HG03565 (cell line): ENCODE results near the gene SLC4A8.

Source experiments
- ATAC-seq: cut with Tn5 transposase; IDR thresholded peaks from one replicate; pipeline ENCODE4 v1.9.1; 2021; ENCODE audit warnings: mild to moderate bottlenecking, moderate library complexity; ENCODE audit not compliant: unreplicated experiment

SLC4A8 gene

DNA sequence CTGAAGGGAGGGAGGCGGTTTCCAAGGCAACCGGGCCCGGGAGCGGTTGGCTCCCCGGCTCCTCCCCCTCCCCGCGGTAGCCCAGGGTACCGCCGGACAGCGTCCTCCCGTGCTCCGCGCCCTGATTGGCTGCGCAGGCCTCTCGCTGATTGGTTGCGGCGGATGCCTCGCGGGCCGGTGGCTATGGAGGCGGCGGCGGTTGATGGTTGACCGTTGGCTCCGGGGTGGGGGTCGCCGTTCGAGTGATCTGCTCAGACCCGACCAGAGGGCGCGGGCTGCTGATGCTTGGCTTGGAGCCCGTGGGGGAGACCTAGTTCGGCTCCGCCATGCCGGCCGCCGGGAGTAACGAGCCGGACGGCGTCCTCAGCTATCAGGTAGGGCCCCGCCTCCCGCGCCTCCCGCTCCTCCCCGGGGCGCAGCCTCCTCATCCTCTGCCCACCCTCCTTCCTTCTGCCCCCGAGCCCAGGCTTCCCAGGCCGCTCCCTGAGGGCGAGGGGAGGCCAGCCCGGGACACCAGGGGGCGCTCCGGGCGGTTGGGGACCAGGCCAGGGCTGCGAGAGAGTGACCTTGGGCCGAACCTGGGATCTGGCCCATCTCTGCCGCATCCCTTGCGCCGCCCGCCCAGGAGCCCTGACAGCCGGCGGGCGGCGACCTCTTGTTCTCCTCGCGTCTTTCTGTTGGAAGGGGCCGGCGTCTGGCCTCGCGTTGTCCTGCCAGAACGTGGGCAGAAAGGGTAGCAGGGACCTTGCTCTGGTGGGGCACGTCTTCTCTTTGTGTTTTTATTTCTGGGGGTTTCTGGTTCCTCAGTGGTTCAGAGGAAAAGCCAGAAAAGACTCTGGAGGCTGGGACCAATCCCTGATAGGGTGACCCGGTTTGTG, at the start of gene SLC4A8:
SLC4A8 (plus strand) TSS at position 170 of the 878 bp plus-strand sequence; CDS start at position 327, 157 bp downstream.
- ATAC-seq: peak; percentile 83

DNA sequence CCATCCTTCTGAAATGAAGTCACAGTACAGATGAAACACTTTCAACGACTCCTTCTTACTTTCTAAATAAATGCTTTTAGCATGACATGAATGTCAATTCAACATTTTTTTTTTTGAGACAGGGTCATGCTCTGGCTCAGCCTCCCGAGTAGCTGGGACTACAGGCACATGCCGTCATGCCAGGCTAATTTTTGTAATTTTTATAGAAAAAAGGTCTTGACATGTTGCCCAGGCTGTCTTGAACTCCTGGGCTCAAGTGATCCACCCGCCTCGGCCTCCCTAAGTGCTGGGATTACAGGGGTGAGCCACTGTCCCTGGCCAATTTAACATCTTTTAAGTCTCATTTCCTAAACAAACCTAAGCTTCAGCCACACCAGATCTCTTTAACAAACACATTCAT, 49.8 kb upstream of the SLC4A8 start:
- no peak for ATAC-seq

DNA sequence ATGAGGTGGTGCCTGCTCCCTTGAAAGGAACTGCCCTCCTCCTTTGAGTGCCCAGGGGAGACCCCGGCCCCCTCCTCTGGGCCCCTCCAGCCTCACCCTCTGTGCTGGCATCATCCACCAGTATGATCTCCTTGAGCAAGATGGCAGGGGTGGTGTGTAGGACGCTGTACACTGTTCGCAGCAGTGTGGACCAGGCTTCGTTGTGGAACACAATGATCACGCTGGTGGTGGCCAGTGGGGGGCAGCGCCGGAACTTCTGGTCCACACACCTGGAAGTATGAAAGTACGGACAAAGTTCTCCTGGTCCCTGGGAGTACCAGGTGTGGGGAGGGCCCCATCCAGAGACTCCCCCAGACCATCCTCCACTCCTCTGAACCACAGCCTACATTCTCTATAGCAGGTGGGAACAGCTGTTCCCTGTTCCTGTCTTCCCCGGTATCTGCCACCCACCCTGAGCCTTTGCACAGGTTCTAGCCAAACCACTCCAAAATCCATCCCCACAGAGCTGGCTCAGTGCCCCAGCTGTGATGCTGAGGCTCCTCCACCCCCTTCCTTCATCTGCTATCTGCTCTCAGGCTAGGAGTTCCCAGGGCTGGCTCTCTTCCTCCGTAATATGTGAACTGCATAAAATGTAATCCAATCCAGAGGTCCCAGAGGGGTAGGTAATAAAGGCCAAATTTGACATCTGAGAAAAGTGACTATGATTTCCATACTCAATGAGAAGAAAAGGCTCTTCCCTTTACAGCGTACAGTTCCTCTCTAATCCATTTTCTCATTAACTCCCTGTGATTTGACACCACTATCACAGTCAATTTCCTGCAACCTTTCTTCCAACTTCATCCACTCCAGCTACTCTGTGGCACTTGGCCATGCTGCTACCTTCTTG, 47.3 kb upstream of the SLC4A8 start:
- ATAC-seq: no peak

DNA sequence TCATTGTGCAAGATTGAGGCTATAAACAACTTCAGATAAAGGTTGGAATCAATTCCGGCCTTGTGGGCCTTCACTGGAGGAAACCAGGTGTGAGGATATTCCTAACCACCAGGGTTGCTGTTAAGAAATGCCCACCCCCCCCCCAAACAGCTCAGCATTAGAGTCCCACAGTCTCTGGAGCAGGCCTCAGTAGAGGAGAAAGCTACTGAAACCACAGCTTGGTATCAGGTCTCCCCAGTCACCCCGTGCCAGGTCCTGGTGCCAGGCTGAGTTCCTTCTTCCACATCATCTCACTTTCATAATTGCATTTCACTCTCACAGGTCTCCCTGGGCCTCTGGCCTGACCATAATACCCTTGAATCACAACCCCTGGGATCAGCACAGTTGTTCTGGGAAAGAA, 45.9 kb upstream of the SLC4A8 start:
- no peak for ATAC-seq

DNA sequence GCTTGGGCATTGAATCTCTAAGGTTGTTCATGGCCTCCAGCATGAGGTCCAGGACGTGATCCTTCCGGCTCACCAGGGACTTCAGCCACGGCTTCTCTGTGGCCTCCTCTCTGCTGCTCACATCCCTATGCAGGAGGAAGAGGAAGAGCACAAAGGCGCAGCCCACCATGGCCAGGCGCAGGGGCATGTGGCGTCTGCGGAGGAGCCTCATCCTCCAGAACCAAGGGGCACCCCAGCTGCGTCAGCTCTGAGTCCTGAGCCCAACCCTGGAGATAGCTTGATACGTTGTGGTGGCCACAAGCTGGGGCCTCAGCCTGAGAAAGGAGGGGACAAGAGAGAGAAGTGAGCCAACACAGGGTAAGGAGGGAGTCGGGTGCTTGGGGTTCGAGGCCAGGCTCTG, 45.1 kb upstream of the SLC4A8 start:
- ATAC-seq: no peak

DNA sequence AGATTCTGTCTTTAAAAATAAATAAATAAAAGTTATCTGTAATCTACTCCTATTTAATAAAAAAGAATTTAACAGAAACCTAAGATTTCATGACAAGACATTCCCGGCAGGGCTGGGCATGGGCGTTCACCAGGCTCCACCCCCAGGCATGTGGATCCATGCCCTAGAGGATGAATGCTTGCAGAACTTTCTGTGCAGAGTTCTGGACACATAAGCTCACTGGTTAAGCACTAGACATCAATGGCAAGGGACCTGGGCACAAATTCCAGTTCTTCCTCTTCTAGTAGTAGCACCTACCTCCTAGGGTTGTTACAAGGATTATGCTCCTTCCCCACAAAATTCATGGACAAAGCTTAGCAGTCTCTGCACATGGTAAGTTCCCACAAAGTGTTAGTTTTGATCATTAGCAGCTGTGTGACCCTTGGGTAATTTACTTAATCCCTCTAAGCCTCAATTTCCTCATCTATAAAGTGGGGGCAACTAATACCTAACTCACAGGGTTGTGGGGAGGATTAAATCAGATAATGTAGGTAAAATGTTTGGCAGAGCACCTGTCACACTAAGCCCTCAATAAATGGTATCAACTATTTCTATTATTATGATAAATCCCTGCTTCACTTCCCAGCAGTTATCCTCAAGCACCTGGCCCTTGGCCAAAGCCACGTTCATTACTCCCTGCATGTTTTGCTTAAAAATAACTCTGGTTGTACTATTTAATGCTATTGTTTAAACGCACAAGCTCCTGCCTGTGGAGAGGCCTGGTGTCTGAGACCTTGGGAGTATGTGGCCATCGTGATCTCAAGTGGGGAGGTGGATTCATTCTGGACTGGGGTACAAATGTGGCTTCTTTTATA, 43.2 kb upstream of the SLC4A8 start:
- no peak for ATAC-seq

DNA sequence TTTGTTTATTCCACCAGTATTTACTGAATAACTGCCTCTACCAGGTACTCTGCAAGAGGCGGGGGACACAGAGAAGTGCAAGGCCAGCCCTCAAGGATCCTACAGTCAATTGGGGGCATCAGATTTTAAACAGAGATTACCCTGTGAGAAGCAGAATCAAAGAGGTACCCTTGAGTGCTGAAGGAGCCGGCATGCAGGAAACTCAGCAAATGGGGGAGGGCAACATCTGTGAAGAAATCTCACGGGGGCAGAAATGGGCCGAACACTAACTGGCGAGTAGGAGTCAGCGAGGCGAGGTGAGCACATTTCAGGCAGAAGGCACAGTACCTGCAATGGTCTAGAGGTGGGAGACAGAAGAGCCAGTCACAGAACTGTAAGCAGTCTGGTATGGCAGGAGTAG, 42.5 kb upstream of the SLC4A8 start:
- no peak for ATAC-seq

DNA sequence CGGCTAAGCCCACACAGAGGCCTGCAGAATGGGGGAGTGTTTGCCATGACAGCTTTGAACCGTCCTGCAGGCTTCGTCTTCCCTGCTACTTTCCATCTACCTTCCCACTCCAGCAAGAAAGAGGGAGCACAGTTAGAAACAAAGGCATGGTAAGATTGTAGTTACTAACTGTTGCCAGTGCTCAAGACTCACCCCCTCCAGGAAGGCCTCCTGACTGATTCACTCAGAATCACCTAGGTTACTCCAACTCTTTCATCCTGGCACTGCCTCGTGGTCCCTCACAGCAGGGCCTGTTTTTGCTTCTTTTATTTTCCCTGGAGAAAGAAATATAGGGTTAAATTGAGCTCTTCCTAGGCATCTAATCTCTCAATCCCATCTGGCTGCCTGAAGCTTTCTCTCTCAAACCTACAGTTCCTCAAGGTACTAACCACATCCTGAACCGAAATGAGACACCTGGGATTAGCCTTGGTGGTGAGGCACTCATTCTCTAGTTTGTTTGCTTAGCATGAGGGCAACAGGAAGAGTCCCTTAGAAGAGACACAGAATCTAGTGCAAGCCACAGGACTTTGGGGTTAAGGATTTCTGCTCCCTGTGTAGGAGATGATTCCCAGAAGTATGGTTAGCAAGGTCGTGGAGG, 41.2 kb upstream of the SLC4A8 start:
- ATAC-seq: no peak

DNA sequence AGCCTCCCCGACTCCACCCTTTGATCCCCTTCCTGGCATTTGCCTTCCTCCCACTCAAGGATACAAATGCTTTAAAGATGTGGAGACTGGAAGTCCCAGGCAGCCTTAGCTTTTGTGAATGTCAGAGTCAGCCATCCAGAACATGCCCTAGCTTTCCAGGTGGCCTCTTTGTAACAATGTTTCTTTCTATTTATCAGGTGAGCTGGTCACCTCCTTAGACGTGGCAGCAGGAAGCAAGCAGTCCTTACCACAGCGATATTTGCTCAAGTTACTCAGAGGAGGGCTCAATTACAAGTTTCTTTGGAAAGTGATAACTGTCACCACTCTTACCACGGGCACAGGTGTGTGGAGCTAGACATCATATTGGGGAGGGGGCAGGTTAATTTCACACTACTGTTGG, 38.3 kb upstream of the SLC4A8 start:
- ATAC-seq: no peak

DNA sequence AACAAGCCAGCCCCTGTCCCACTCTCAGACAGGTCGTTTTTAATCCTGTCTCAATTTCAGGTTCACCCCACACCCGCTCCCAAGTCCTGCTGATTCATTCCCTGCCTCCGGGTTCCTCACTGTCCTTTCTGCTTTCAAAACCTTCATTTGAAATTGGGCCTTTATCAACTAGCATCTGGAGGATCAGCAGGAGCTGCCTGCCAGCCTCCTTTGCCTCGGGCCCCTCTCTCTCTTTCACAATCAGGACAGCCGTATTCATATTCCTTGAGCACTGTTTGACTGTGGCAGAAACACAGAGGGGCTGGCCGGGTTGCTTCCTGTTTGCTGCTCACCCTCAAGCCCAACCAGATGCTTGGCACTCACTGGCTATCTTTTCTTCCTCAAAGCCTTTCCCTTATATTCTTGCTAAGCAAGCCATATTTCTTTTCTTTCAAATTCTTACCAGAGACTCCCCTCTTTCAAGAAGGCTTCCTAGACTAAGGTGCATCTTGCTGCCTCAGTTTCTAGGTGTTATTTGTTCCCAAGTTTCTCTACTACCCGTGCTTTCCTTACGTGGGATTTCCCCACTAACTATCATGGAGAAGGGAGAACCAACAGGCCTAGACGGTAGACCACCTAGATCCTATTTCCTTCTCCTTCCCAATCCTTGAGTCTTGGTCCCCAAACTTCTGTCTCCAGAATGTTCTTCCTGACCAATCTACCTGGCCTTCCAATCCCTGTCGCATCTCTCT, 36.4 kb upstream of the SLC4A8 start:
- no peak for ATAC-seq

DNA sequence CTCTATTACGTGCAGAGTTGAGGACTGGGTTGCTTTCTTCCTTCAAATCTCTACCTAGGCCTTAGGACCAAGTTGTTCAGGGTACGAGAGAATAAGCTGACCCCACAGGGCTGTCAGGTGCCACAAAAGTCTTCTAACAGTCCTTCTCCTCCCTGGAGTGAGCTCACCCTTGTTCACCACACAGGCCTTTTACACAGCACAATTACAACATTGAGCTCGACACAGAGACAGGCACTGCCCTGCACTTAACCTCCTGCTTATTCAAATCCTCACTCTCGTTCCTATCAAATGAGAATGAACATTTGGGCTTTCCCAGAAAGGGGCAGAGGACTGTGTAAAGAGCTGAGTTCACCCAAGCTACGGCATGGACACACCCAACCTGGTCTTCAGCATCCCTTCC, 35.8 kb upstream of the SLC4A8 start:
- no peak for ATAC-seq

DNA sequence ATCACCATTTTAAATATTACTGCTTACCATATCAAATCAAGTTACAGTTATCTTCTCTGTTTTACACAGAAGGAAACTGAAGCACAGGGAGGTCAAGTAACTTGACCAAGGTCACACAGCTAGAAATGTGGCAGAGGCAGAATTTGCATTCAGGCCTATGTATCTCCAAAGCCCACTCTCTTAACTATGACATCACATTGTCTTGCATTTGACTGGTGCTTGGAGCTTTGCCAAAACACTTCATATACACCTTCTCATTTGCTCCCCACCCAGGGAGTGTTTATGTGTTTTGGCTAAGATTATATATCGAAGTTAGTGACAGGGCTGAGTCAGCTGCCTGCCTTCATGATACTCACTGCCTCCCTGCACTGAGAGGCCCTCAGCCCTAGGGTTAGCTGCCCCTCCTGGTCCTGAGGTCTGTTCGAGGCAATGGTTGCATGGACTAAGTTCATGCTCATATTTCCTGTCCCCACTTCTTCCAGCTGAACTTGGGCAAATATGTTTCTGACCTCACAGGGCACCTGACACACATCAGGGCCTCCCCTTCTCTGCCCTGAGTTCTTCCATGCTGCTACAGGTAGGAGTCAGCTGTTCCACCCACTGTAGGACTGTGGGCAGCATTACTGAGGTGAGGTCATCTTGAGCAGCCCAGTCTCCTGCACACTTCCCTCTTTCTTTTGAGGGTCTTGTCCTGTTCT, 35.2 kb upstream of the SLC4A8 start:
- ATAC-seq: no peak

DNA sequence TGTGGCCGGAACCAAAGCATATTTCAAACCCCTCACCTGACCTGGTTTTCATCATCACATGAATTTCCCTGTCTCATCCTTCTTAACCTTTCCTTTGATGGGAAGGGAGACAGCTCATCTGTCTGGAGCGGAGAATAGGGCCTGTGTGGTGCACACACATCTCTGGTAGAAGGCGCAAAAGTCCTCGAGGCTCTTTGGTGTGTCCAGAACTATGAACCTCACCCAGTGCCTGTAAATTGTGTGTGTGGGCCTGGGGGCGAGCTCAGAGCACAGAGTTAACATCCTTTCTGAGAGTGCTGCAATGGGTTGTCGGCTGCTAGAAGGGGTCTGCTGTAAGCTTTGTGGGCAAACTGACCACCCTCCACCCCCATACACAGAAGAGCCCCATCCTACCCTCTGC, 34.2 kb upstream of the SLC4A8 start:
- ATAC-seq: no peak

DNA sequence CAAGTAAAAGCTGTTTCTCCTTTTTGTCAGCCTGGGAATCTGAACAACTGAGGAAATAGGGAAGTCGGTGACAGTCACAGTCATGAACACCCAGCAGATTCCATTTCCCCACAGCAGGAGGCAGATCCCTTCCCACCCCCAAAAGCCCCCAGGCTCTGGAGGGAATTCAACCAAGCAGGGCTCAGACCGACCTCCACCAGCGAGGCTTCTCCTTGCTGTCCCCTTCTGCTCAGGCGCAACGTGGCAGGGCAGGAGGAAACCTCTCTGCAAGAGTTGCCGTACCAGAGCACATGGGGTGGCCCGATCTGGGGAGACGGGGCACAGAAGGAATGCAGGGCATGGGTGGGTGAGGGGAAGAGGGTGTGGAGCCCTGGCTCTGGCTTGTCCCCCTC, 33.7 kb upstream of the SLC4A8 start:
- no peak for ATAC-seq

DNA sequence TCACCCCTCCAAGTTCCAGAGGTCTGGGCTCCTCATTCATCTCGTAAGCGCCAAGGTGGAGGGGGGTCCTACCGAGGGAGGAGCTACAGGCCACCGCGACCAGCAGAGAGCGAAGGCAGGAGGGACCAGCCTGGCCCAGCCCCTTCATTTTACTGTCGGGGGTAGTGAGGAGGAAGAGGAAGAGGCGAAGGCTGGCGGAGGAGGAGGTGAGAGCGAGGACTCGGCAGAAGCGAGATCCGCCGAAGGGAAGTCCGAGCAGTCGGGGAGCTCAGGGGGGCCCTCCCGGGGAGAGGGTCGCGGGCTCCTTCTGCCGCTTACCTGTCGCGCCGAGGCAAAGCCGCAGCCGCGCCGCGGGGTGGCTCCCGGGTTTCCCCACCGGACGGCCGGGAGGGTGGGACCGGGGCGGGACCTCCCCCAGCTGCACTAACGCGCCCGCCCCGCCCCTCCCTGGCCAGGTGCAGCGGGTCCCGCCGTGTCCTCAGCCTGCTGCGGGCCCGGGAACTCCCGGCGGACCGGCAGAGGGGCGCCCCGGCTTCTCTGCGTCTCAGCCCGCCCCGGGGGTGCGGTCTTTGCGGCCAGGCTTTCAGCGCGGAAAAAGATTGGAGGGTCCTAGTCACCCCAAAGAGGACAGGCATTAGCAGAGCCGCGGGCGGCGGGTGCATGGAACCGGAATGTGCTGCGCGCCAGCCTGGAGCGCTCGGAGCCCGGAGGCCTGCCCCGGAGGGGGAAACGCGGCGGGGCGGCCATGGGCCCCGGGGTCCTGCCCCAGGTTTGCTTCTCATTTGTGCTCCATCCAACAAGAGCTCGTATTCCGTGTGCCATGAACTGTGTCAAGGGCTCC, 33.1 kb upstream of the SLC4A8 start, which contains the start of gene GALNT6:
GALNT6 (minus strand) TSS at position 124 of the 841 bp plus-strand sequence. CDS start 11,625 bp downstream, outside the sequence.
- no peak for ATAC-seq

DNA sequence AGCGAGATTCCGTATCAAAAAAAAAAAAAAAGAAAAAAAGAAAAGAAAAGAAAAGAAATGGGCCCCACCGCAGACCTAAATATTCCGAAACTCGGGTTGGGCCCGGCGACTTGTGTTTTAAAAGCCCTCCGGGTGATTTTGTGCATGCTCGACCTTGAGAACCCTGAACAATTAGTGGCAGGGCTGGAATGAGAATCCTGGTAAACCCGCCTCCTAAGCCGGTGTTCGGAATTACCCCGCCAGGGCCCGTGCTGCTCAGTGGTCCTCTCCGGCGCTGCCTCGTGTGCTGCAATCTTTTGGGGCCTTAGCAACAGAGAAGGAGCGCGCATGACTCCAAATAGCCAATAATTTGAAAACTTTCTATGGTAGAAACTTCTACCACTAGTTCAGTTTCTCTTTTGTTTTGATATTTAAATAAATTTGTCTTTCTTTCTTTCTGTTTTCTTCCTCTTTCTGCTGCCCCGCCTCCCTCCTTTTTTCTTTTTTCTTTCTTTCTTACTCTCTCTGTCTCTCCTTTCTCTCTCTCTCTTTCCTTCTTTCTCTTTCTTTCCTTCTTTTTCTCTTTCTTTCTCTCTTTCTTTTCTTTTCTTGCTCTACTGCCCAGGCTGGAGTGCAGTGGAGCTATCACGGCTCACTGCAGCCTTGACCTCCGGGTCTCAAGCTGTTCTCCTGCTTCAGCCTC, 31.9 kb upstream of the SLC4A8 start:
- ATAC-seq: peak; percentile 28

DNA sequence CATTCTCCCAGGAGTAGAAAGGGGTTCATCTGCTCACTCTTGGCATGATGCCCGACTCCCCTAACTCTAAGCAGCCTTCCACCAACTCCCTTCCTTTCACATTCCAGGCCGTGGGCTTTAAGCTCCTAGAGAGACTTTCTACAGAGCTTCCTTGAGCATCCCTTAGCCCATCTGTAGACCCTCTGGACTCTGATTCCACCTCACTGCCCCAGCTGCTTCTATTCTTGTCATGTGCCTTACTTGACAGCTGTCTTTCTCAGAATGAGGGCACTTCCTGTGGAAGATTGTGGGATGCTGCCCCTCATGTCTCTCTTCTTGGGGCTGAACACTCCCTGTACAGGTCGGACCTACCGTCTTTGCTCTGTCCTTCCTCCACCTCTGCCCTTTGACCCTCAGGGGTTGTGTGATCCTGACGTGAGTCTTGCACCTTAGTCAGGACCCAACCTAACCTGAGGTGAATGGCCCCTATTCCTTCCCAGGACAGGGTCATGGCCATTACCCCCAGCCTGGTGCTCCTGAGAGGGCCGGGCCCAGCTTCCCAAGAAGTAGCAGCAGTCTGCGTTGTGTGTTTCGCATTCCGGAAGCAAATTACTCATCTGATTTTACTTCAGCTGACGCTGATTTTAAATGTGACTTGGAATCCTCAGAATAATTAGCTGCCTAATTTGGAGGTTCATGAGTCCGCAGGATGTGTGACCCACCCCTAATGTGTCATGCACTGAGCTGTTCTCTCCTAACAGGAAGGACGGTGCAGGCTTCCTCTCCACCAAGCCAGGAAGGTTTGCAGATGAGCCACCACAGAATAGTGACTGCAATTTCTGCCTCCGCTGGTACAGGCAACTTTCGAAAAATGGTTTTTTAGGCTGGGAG, 30.7 kb upstream of the SLC4A8 start:
- ATAC-seq: no peak
